GM12892 (cell line): ENCODE measurements around the gene SAMD1.

Source experiments
- POLR2A ChIP-seq: IDR thresholded peaks from 2 replicates; pipeline ENCODE4 v1.6.1; 2011; ENCODE audit warnings: low read depth, low read length, control low read depth
- POLR2AphosphoS5 ChIP-seq: IDR thresholded peaks from 2 replicates; pipeline ENCODE4 v1.6.1; 2011; ENCODE audit warnings: low read depth, low read length, control low read depth

DNA sequence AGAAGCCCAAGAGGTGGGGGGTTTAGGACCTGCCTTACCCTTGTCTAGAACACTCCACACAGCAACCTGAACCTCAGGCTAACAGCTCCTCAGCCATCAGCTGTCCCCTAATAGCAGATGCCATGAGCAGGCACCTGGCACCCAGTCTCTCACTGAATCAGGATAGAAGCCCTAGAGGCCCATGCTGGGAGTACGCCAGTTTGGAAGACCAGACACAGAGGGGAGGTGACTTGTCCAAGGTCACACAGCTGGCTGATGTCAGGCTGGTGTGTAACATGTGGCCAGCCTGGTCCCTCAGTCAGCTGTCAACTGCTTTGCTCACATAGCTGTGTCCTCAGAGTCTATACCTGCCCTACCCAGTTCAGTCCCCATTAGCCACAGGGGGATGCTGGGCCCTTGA lies 12.8 kb upstream of the SAMD1 start:
- TF ChIP-seq POLR2AphosphoS5 (no peak), POLR2A (no peak)
